Measurements from ENCODE around the gene DKK2.

Gene DKK2

GRCh38 chr4:106898621-106899230, 137.4 kb downstream of the DKK2 start:
- FAIRE-seq (peak; percentile 76), DNase-seq (ENCODE audit: insufficient read length) (no peak)
- TF ChIP-seq POLR2A (IDR thresholded peaks at IDR 0.05; ENCODE audit: low read depth, low read length): no peak
- TF ChIP-seq POLR2AphosphoS5 (IDR thresholded peaks at IDR 0.05; ENCODE audit: low read depth, low read length): no peak
- TF ChIP-seq TAF1 (IDR thresholded peaks at IDR 0.05; ENCODE audit: borderline replicate concordance, low read depth, low read length): no peak

- no peak for FAIRE-seq
- DNase-seq (ENCODE audit: insufficient read length): no peak
- TF ChIP-seq TAF1 (IDR thresholded peaks at IDR 0.05; ENCODE audit: borderline replicate concordance, low read depth, low read length) (no peak), POLR2AphosphoS5 (IDR thresholded peaks at IDR 0.05; ENCODE audit: low read depth, low read length) (no peak), POLR2A (IDR thresholded peaks at IDR 0.05; ENCODE audit: low read depth, low read length) (no peak)
Measured at GRCh38 chr4:106893903-106894302, 142.2 kb downstream of the DKK2 start.

DNA sequence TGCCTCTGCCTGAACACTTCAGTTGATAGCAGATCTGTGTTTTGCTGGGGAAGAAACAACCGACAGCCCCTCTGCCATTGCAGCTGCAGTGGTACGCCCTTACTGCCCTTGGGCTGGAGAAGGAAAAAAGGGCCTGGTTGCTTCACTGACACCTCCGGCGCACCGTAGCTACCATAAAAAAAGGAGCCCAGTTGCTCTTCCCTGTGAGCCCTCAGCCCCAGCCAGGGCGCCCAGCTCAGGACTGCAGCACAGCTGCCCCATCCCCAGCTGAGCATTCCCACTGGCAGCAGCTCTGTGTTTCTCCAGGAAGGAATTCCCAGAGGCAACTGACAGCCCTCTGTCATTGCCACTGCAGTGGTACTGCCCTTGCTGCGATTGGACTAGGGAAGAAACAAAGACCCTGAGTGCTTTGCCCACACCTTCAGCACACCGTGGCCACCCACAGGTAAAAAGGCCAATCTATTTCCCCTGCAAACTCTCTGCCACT, 142.7 kb downstream of the DKK2 start:
- FAIRE-seq (no peak), DNase-seq (ENCODE audit: insufficient read length) (no peak)
- TF ChIP-seq POLR2AphosphoS5 (IDR thresholded peaks at IDR 0.05; ENCODE audit: low read depth, low read length) (no peak), TAF1 (IDR thresholded peaks at IDR 0.05; ENCODE audit: borderline replicate concordance, low read depth, low read length) (no peak), POLR2A (IDR thresholded peaks at IDR 0.05; ENCODE audit: low read depth, low read length) (no peak)

DNA sequence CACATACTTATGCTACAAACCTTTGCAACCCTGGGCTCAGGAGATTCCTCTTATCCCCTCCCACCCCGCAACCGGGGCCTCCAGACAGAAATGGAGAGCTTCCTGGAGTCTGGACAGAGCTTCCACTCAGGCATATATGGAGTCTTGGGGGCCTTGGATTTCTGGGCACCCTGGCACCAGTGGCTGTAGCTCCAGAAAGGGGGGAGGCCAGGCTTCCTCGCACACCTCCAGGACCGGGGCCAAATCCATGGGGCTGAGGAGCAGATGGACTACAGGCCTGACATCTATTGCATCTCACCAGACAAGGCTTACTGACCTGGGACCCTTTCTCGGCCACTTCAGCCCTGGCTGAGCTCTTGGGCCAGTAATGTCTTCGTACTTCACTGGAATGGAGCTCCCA, 143.3 kb downstream of the DKK2 start:
- TF ChIP-seq TAF1 (IDR thresholded peaks at IDR 0.05; ENCODE audit: borderline replicate concordance, low read depth, low read length): no peak
- TF ChIP-seq POLR2AphosphoS5 (IDR thresholded peaks at IDR 0.05; ENCODE audit: low read depth, low read length): no peak
- TF ChIP-seq POLR2A (IDR thresholded peaks at IDR 0.05; ENCODE audit: low read depth, low read length): no peak
- FAIRE-seq (no peak), DNase-seq (ENCODE audit: insufficient read length) (no peak)

- DNase-seq (ENCODE audit: insufficient read length): no peak
- no peak for FAIRE-seq
Measured at GRCh38 chr4:106875340-106875739, 160.8 kb downstream of the DKK2 start.

More at GRCh38 chr4:106875340-106875739, 160.8 kb downstream of the DKK2 start:
- TF ChIP-seq TAF1 (IDR thresholded peaks at IDR 0.05; ENCODE audit: borderline replicate concordance, low read depth, low read length) (no peak), POLR2A (IDR thresholded peaks at IDR 0.05; ENCODE audit: low read depth, low read length) (no peak), POLR2AphosphoS5 (IDR thresholded peaks at IDR 0.05; ENCODE audit: low read depth, low read length) (no peak)

All from GM12892 (cell line).